Choroid plexus epithelial cell (primary cell): Measurements from ENCODE around the gene PHETA1.

Experiments
- DNase-seq: peaks from one replicate; pipeline ENCODE4 v3.0.0-alpha.2; 2010; ENCODE audit warnings: low read depth
- H3K4me3 ChIP-seq: 2 replicates; pipeline ENCODE4 v1.5.1; 2011; ENCODE audit warnings: low read depth, mild to moderate bottlenecking, control low read depth, low read length, moderate library complexity
- CTCF ChIP-seq: conservative IDR thresholded peaks from 2 replicates; pipeline ENCODE4 v1.5.1; 2011; ENCODE audit warnings: low read depth, mild to moderate bottlenecking, control low read depth, inconsistent platforms, low read length, moderate library complexity

Gene PHETA1

DNA sequence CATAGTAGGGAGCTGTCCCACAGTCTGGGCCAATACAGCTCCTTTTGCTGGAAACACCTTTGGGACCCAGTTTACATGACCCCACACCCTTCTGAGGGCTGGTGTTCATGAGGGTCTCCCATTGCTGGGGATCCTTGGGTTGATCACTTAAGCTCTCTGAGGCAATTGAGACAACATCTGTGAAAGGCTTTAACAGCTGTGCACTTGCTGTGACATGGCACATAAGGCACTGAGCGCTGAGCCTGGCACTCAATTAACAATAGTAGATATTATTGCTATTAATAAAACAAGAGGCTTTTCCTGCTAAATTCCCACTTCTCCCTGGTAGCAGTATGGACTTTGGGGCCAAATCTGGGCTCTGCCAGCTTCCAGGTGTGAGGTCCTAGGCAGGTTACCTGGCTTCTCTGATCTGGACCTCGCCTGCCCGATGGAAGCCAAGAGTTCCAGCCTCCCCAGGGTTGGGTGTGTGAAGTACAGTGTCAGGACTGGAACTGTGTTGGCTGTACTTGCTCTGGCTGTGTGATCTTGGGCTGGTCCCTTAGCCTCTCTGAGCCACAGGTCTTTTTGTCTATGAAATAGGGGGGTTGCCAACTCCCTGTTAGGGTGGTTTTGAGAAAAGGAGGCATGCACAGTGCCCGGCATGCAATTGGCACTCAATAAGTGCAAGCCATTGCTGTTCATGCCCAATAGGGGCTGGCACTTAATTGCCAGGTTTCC lies 39.9 kb upstream of the PHETA1 start:
- peak overlapping the region; percentile 91 for H3K4me3 ChIP-seq
- DNase-seq: no peak
- TF ChIP-seq CTCF: no peak

DNA sequence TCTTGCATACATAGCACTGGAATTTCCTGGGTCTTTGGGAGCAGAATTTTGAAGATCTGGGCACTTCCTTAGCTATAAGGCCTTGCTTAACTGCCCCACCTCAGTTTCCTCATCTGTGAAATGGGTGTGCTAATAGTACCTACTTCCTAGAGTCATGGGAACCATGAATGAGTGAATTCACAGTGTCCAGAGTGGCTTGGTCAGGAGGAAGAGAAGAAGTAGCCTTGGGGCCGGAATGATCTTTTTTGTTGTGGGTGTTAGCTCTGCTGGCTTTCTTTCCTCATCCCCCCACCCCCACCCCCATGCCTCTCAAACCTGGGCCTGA lies 39.2 kb upstream of the PHETA1 start:
- DNase-seq: peak; percentile 37
- peak overlapping the region; percentile 91 for H3K4me3 ChIP-seq
- no peak for TF ChIP-seq CTCF

GRCh38 chr12:111407377-111408115 lies 38.7 kb upstream of the PHETA1 start:
- no peak for TF ChIP-seq CTCF

GRCh38 chr12:111406474-111407376 lies 37.8 kb upstream of the PHETA1 start:
- TF ChIP-seq CTCF: no peak
- DNase-seq: no peak
- peak overlapping the region; percentile 91 for H3K4me3 ChIP-seq

More at GRCh38 chr12:111407377-111408115, 38.7 kb upstream of the PHETA1 start:
- DNase-seq: peak; percentile 29
- H3K4me3 ChIP-seq: peak overlapping the region; percentile 91

DNA sequence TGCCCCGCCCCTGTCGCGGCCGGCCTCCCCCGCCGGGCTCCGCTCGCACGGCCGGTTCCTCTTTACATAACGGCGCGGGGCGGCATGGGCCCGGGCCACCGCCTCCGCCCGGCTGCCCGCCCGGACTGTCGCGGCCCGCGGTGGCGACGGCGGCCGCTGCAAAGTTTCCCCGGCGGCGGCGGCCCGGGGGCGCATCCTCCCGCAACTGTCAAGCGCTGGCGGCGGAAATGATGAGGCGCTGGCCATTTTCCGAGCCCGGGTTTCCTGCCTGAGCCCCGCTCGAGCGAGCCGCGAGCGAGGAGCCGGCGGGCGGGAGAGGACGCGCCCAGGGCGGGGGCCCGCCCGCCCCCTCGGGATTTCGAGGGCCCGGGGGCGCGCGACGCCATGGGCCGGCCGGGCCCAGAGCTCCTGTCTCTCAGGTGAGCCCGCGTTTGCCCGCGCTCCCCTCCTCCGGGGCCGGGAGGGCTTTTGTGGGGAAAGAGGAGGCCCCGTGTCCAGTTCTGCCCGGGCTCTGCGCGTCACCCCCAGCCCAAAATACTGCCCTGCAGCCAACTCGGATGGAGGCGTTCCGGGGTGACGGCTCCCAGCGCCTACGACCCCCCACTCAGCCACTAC lies 37.1 kb upstream of the PHETA1 start, which contains the start of gene SH2B3:
TSS of gene SH2B3 (plus strand) at position 65 of the 615 bp plus-strand sequence. CDS start 12,223 bp downstream, outside the sequence.
- TF ChIP-seq CTCF: no peak
- peak within 1 kb of the TSS; percentile 91 for H3K4me3 ChIP-seq
- DNase-seq: no peak

GRCh38 chr12:111405149-111405858 lies 36.4 kb upstream of the PHETA1 start:
- peak; percentile 95 for DNase-seq
- H3K4me3 ChIP-seq: peak overlapping the region; percentile 91
- TF ChIP-seq CTCF: peak; percentile 15
